Heart left ventricle (tissue), 13 donors: ENCODE results near the gene NDUFAF8.

Experiments
- POLR2A ChIP-seq, 2 donors: fragments of 450-650 bp; IDR thresholded peaks; one replicate each; pipeline ENCODE4 v1.6.1; 2017; ENCODE audit warnings: antibody characterized with exemption in 2 of 2, mild to moderate bottlenecking in 2 of 2, moderate library complexity in 2 of 2
- TF ChIP-seq, protein P1 (sequence below), 12 donors: fragments of 200-600 bp; sonication (generic) in 4 of 12; IDR thresholded peaks; one replicate each; pipeline versions ENCODE4 v1.5.0 to v1.8.0; 2018 to 2022; ENCODE audit warnings: antibody characterized with exemption in 12 of 12, mild to moderate bottlenecking in 5 of 12
- donor health status: ischemic (EF 13 %, LVEDD 7.1; RV severe dilation, severe dysfunction).
- donor health status: DM: no; HTN: yes; CAD: no.
- donor health status: DM: no; HTN: no; CAD: no.
- donor health status: ischemic (EF 25% LVEDD 6.9; RV normal size, moderate dysfunction).
- donor health status: ischemic (EF 25% LVEDD 5.7; RV mildly dilated, moderate dysfunction).
- donor health status: ischemic (EF 35%, LVEDD 5.7; RV mildly dilated, moderate dysfunction).
- donor health status: nonischemic (EF 11% LVEDD 7.7; RV severe dilation, severe dysfunction).
- donor health status: DM: yes; HTN: yes; CAD: no.
- donor health status: PGD.
- donor health status: ischemic (EF 29% LVEDD 5.4; RV normal size, mild dysfunction).
- donor health status: nonischemic (EF 23%, LVEDD 6.1; RV moderate dilation, normal function).

DNA sequence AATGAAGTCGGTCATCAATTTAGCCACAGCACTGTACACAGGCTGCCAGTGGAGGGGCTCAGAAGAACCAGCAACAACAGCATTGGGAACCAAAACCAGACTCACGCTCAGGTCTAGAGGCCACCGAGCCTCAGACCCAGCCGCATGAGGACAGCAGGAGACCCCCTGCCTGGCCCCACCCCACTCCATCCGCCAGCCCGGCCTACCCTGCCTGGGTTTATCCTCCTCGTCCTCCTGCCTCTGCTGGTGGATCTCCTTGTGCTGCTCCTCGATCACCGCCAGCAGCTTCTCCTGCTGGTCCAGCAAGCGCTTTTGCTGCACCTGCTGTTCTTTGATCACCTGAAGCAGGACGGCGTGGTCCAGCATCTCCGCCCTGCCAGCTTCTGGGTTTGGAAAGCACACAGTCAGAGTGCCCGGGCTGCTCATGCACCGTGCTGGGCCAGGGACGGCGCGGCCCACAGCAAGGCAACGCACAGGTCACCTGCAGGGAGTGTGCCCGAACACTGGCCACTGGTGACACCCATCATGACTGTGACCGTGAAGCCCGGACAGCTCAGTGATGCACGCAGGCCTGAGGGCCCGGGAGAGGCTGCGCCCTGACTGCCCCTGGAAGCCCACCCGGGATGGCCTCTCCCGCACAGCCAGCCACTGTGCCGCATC, 7.7 kb downstream of the NDUFAF8 start:
- TF ChIP-seq, protein P1, sequence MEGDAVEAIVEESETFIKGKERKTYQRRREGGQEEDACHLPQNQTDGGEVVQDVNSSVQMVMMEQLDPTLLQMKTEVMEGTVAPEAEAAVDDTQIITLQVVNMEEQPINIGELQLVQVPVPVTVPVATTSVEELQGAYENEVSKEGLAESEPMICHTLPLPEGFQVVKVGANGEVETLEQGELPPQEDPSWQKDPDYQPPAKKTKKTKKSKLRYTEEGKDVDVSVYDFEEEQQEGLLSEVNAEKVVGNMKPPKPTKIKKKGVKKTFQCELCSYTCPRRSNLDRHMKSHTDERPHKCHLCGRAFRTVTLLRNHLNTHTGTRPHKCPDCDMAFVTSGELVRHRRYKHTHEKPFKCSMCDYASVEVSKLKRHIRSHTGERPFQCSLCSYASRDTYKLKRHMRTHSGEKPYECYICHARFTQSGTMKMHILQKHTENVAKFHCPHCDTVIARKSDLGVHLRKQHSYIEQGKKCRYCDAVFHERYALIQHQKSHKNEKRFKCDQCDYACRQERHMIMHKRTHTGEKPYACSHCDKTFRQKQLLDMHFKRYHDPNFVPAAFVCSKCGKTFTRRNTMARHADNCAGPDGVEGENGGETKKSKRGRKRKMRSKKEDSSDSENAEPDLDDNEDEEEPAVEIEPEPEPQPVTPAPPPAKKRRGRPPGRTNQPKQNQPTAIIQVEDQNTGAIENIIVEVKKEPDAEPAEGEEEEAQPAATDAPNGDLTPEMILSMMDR (IDR thresholded peaks at IDR 0.05): no peak
- TF ChIP-seq POLR2A (IDR thresholded peaks at IDR 0.05): no peak
